A673 (cell line): ENCODE measurements around the gene NKIRAS2. TPM values are rescaled to one million over a fixed set of nuclear protein-coding genes. Genes with fewer than 3 reads are reported as not detected.

Experiments
- BruUV-seq: library from RNA; stranded (reverse); fragments of 400-500 nt; replicated peaks from 2 replicates; lab custom pipeline; 2021; lab: Mats Ljungman, UMichigan
- CTCF ChIA-PET: fragments of 300-600 bp; sonication (Branson Sonifier 250); formaldehyde crosslinking; loops from one replicate; lab custom pipeline; 2022; ENCODE audit warnings: antibody characterized with exemption; lab: Charles Lee
- POLR2A ChIA-PET: fragments of 300-600 bp; sonication (Branson Sonifier 250); formaldehyde crosslinking; loops from one replicate; lab custom pipeline; 2022; ENCODE audit warnings: antibody characterized with exemption; ENCODE audit not compliant: low non-redundant PET; lab: Charles Lee
- DNase-seq: peaks from one replicate; pipeline ENCODE4 v3.0.0-alpha.2; 2015; ENCODE audit warnings: low spot score
- H3K27ac ChIP-seq: fragments of 200-600 bp; sonication (generic); 2 replicates; pipeline ENCODE4 v1.5.1; 2016; ENCODE audit warnings: mixed run types, low read depth, mild to moderate bottlenecking, mixed read lengths, antibody characterized with exemption, low read length; ENCODE audit not compliant: poor library complexity, severe bottlenecking
- H3K27me3 ChIP-seq: fragments of 200-600 bp; sonication (generic); replicated peaks from 2 replicates; pipeline ENCODE4 v1.6.1; 2017; ENCODE audit warnings: mixed run types, low read depth, mild to moderate bottlenecking, mixed read lengths, antibody characterized with exemption, low read length; ENCODE audit not compliant: insufficient read depth, poor library complexity
- H3K36me3 ChIP-seq: fragments of 200-600 bp; sonication (generic); 2 replicates; pipeline ENCODE4 v1.6.1; 2016; ENCODE audit warnings: mixed run types, mild to moderate bottlenecking, mixed read lengths, antibody characterized with exemption, low read length; ENCODE audit not compliant: insufficient read depth, poor library complexity, severe bottlenecking
- H3K4me1 ChIP-seq: fragments of 200-600 bp; sonication (generic); 2 replicates; pipeline ENCODE4 v1.6.1; 2017; ENCODE audit warnings: mixed run types, mild to moderate bottlenecking, mixed read lengths, antibody characterized with exemption, low read length; ENCODE audit not compliant: insufficient read depth, poor library complexity, severe bottlenecking
- H3K4me3 ChIP-seq: fragments of 200-600 bp; sonication (generic); 2 replicates; pipeline ENCODE4 v1.5.1; 2016; ENCODE audit warnings: low read depth, mixed run types, mild to moderate bottlenecking, mixed read lengths, low read length; ENCODE audit not compliant: poor library complexity, severe bottlenecking
- H3K9me3 ChIP-seq: fragments of 200-600 bp; sonication (generic); 2 replicates; pipeline ENCODE4 v1.6.1; 2016; ENCODE audit warnings: mixed run types, low read depth, mild to moderate bottlenecking, mixed read lengths, antibody characterized with exemption, low read length; ENCODE audit not compliant: poor library complexity, severe bottlenecking
- EZH2 ChIP-seq: fragments of 200-600 bp; sonication (generic); IDR thresholded peaks from 2 replicates; pipeline ENCODE4 v1.6.1; 2017; ENCODE audit warnings: borderline replicate concordance, low read depth, mild to moderate bottlenecking, mixed read lengths, antibody characterized with exemption, low read length; ENCODE audit not compliant: poor library complexity, severe bottlenecking
- intact Hi-C: fragments of 100-400 bp; cut with micrococcal nuclease; formaldehyde crosslinking; loops from one replicate; pipeline ENCODE4 v1.10.0; 2022; ENCODE audit not compliant: unreplicated experiment
- total RNA-seq: library from RNA; stranded (reverse); gene quantifications from 2 replicates; pipeline ENCODE4 v1.2.3, GENCODE V29; 2021
- TF ChIP-seq, protein P1 (sequence below): fragments of 300-800, 200-600 bp; sonication (generic); conservative IDR thresholded peaks from 2 replicates; pipeline ENCODE4 v1.5.1; 2017; ENCODE audit warnings: low read depth, mild to moderate bottlenecking, antibody characterized with exemption, low read length, moderate library complexity, mixed read lengths

Gene NKIRAS2
- total RNA-seq, 1 experiment from 2014 or later: 28.7 TPM

DNA sequence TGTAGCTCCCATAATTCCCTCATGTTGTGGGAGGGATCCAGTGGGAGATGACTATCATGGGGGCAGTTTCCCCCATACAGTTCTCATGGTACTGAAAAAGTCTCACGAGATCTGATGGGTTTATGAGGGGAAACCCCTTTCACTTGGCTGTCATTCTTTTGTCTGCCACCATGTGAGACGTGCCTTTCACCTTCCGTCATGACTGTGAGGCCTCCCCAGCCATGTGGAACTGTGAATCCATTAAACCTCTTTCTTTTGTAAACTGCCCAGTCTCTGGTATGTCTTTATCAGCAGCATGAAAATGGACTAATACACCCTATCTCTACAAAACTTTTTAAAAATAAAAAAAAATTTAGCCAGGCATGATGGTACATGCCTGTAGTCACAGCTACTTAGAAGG, 36.7 kb downstream of the NKIRAS2 start:
- intact Hi-C loops: no loop called here
- POLR2A ChIA-PET: interaction anchor here (0.6 kb wide), 1 partner anchor 354 kb away, joined by 16 read pairs; no protein-coding TSS in a partner anchor
- CTCF ChIA-PET: no interaction called here
- H3K4me1 ChIP-seq: no peaks in the 10 kb centered on the region
- no TSS peak for BruUV-seq
- no peak for DNase-seq
- no peak overlapping the region for H3K27ac ChIP-seq
- H3K9me3 ChIP-seq: no peaks in the 10 kb centered on the region
- no peaks in the 10 kb centered on the region for H3K36me3 ChIP-seq
- no peak for TF ChIP-seq EZH2
- TF ChIP-seq, protein P1, sequence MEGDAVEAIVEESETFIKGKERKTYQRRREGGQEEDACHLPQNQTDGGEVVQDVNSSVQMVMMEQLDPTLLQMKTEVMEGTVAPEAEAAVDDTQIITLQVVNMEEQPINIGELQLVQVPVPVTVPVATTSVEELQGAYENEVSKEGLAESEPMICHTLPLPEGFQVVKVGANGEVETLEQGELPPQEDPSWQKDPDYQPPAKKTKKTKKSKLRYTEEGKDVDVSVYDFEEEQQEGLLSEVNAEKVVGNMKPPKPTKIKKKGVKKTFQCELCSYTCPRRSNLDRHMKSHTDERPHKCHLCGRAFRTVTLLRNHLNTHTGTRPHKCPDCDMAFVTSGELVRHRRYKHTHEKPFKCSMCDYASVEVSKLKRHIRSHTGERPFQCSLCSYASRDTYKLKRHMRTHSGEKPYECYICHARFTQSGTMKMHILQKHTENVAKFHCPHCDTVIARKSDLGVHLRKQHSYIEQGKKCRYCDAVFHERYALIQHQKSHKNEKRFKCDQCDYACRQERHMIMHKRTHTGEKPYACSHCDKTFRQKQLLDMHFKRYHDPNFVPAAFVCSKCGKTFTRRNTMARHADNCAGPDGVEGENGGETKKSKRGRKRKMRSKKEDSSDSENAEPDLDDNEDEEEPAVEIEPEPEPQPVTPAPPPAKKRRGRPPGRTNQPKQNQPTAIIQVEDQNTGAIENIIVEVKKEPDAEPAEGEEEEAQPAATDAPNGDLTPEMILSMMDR: no peak
- H3K27me3 ChIP-seq: no peaks in the 10 kb centered on the region
- no peak overlapping the region for H3K4me3 ChIP-seq

DNA sequence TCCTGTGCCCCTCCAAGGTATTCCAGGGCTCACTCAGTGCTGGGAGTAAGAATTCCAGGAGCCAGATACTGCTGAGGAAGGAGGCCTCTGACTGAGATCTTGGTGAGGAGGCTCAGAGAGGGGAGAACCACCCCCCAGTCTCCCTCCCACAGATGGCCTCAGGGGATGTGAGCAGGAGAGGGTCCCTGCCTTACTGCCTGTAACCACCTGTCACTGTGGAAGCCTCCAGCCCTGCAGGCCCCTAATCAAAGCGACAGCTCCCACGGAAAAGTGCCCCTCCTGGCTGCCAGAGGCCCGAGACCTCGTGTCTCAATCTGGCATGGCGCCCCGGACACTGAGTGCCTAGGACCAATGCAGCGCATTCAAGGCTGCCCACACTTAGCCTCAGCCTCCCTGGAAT, 38.2 kb downstream of the NKIRAS2 start:
- intact Hi-C loops: no loop called here
- Histone ChIP-seq H3K9me3 (no peaks in the 10 kb centered on the region), H3K4me1 (no peaks in the 10 kb centered on the region), H3K27ac (no peak overlapping the region), H3K4me3 (no peak overlapping the region), H3K36me3 (no peaks in the 10 kb centered on the region), H3K27me3 (no peaks in the 10 kb centered on the region)
- POLR2A ChIA-PET: no interaction called here
- no TSS peak for BruUV-seq
- TF ChIP-seq, protein P1: no peak
- no peak for TF ChIP-seq EZH2
- CTCF ChIA-PET: no interaction called here
- DNase-seq: no peak

DNA sequence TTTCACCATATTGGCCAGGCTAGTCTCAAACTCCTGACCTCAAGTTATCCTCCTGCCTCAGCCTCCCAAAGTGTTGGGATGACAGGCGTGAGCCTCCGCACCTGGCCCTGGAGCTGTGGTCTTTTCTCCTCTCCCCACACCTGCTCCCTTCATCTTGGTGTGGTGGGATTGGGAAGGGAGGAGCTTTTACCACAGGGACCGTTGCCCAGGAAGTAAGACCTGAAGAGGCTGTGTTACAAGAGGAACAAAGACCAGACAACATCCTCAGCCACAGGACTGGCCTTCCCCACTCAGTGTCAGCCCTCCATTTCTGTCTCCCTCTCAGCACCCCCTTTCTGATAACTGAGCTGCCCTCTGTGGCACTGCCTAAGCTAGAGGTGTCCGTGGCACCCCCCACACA, 39.9 kb downstream of the NKIRAS2 start:
- H3K36me3 ChIP-seq: no peaks in the 10 kb centered on the region
- CTCF ChIA-PET: no interaction called here
- intact Hi-C loops: no loop called here
- no peaks in the 10 kb centered on the region for H3K9me3 ChIP-seq
- no peak for DNase-seq
- BruUV-seq: no TSS peak
- POLR2A ChIA-PET: no interaction called here
- H3K4me1 ChIP-seq: no peaks in the 10 kb centered on the region
- H3K27ac ChIP-seq: no peak overlapping the region
- no peak overlapping the region for H3K4me3 ChIP-seq
- TF ChIP-seq, protein P1: no peak
- TF ChIP-seq EZH2: no peak
- H3K27me3 ChIP-seq: no peaks in the 10 kb centered on the region
